Non-pigmented ciliary epithelial cell (primary cell): ENCODE data around the gene LAMA4.

Experiments used
- DNase-seq: peaks from one replicate; pipeline ENCODE4 v3.0.0-alpha.2; 2010; ENCODE audit warnings: low read depth

Gene LAMA4

GRCh38 chr6:112237066-112237465, 17.3 kb downstream of the LAMA4 start:
- DNase-seq = no peak

- DNase-seq = no peak
These were observed 18.4 kb downstream of the LAMA4 start for GRCh38 chr6:112235956-112236355.

- no peak for DNase-seq
These were observed 19.8 kb downstream of the LAMA4 start for GRCh38 chr6:112234601-112235000.

GRCh38 chr6:112233847-112234246, 20.5 kb downstream of the LAMA4 start:
- no peak for DNase-seq

GRCh38 chr6:112232845-112233256, 21.5 kb downstream of the LAMA4 start:
- no peak for DNase-seq

GRCh38 chr6:112231594-112232060, 22.7 kb downstream of the LAMA4 start:
- DNase-seq = no peak

GRCh38 chr6:112231164-112231563, 23.2 kb downstream of the LAMA4 start:
- DNase-seq = no peak

GRCh38 chr6:112228480-112229332, 25.7 kb downstream of the LAMA4 start:
- no peak for DNase-seq

- DNase-seq = no peak
These were observed 26.4 kb downstream of the LAMA4 start for GRCh38 chr6:112227992-112228391.

GRCh38 chr6:112227411-112227810, 27.0 kb downstream of the LAMA4 start:
- DNase-seq = no peak

- no peak for DNase-seq
These were observed 28.7 kb downstream of the LAMA4 start for GRCh38 chr6:112225691-112226090.

- no peak for DNase-seq
These were observed 30.3 kb downstream of the LAMA4 start for GRCh38 chr6:112224088-112224487.

GRCh38 chr6:112223070-112223861, 31.1 kb downstream of the LAMA4 start:
- no peak for DNase-seq

GRCh38 chr6:112221981-112222852, 32.1 kb downstream of the LAMA4 start:
- no peak for DNase-seq

GRCh38 chr6:112221561-112221960, 32.8 kb downstream of the LAMA4 start:
- DNase-seq = no peak

- DNase-seq = no peak
These were observed 35.8 kb downstream of the LAMA4 start for GRCh38 chr6:112218563-112218962.

- DNase-seq = no peak
These were observed 37.5 kb downstream of the LAMA4 start for GRCh38 chr6:112216662-112217551.

- DNase-seq = no peak
These were observed 38.7 kb downstream of the LAMA4 start for GRCh38 chr6:112215488-112216284.

- no peak for DNase-seq
These were observed 39.6 kb downstream of the LAMA4 start for GRCh38 chr6:112214739-112215269.

GRCh38 chr6:112210852-112211251, 43.5 kb downstream of the LAMA4 start:
- DNase-seq = no peak
